ENCODE measurements around the gene CCL19. TPM values are rescaled to one million over a fixed set of nuclear protein-coding genes. Genes with fewer than 3 reads are reported as not detected.

The CCL19 gene
- total RNA-seq, 4 donors from 2014 or later, result 1.2 TPM; not detected in 3

DNA sequence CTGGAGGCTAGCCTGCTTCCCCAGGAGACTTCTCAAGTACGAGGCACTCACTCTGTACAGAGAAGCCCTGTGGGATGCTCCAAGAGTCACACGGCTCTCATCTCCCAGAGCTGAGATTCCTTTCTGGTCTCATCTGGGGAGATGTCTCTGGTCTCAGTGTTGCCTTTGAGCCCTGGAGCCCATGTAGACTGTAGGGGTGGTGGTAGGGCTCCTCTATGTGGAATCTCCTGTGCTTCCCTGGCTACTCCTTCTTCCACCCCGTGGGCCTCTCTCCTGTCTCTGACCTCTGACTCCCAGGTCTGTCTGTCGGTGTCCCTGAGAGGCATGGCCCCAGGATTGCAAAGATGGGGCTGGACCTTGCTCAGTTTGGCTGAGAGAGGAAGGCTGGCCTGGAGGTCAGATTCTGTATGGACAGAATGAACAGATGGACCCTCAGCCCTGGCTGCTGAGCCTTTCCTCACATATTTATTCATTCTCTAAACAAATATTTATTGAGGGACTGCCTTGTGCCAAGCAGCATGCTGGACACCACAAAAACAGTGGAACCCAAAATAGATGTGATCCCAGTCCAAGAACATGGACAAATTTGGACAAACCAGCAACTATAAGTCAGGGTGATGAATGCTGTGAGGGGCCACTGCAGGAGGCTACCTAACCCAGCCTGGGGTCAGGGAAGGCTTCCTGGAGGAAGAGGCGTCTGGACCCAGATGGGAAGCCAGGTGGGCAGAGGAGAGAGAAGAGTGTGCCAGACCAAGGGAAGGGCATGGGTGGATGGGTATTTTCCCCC is 2.6 kb downstream of the CCL19 start:
- 70 to 75% methylated on average over 1 to 2 of the region's 5 CpGs for whole genome bisulfite sequencing, 2 donors (ENCODE audit: low coverage in 1 of 2)
- no peak for ATAC-seq
- Histone ChIP-seq H3K9me3 (no peaks in the 10 kb centered on the region), H3K4me3 (no peak overlapping the region), H3K27me3 (no peaks in the 10 kb centered on the region), H3K36me3 (peaks cover 0 to 14% of the 10 kb centered on the region in 2 donors), H3K27ac (no peak overlapping the region), H3K4me1 (peaks cover 0 to 13% (median 0%) of the 10 kb centered on the region in 3 donors)
- TF ChIP-seq POLR2A (IDR thresholded peaks at IDR 0.05) (no peak), EP300 (IDR thresholded peaks at IDR 0.05) (no peak), POLR2AphosphoS5 (IDR thresholded peaks at IDR 0.05) (no peak)
- TF ChIP-seq, protein P1, sequence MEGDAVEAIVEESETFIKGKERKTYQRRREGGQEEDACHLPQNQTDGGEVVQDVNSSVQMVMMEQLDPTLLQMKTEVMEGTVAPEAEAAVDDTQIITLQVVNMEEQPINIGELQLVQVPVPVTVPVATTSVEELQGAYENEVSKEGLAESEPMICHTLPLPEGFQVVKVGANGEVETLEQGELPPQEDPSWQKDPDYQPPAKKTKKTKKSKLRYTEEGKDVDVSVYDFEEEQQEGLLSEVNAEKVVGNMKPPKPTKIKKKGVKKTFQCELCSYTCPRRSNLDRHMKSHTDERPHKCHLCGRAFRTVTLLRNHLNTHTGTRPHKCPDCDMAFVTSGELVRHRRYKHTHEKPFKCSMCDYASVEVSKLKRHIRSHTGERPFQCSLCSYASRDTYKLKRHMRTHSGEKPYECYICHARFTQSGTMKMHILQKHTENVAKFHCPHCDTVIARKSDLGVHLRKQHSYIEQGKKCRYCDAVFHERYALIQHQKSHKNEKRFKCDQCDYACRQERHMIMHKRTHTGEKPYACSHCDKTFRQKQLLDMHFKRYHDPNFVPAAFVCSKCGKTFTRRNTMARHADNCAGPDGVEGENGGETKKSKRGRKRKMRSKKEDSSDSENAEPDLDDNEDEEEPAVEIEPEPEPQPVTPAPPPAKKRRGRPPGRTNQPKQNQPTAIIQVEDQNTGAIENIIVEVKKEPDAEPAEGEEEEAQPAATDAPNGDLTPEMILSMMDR (IDR thresholded peaks at IDR 0.05), result no peak

DNA sequence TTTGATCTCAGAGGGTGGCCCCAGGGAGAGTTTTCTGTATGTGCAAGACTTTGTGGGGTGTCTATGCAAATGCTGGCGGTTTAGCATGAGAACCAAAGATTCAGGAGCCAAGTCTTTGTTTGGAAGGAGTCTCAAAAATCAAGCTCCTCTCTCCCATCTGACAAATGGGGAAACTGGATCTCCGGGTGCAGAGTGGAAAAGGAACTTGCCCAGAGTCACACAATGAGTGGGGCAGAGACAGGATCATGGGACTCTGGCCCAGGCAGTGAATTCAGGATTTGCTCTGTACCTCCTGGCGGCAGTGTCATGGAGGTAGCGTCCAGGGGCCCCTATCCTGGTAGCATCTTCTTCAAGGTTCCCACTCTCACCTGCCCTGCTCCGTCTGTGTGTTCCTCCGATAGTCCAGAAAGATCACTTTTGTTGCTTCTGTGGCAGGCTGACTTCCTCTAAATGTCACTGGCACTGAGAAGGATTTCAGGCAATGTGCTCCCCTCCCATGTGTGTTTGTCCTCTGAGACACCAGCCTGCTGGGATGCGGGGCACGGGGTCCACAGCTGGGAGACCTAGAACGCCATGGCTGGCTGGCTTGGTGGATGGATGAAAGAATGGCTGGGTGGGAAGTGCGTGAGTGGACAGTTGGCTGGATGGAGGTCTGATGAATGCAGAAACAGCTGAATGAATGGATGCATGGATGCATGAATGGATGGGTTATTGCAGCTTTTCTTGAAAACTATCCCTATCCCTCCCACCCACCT is 3.6 kb downstream of the CCL19 start:
- H3K4me3 ChIP-seq, result no peak overlapping the region
- ATAC-seq, result no peak
- H3K36me3 ChIP-seq, result peaks cover 0 to 24% of the 10 kb centered on the region in 2 donors
- no peak for TF ChIP-seq POLR2AphosphoS5 (IDR thresholded peaks at IDR 0.05)
- no peaks in the 10 kb centered on the region for H3K9me3 ChIP-seq
- no peaks in the 10 kb centered on the region for H3K27me3 ChIP-seq
- H3K4me1 ChIP-seq, result peaks cover 0 to 13% (median 0%) of the 10 kb centered on the region in 3 donors
- no peak overlapping the region for H3K27ac ChIP-seq
- 85 to 92% methylated on average over 2 to 5 of the region's 10 CpGs for WGBS, 2 donors (ENCODE audit: low coverage in 1 of 2)

DNA sequence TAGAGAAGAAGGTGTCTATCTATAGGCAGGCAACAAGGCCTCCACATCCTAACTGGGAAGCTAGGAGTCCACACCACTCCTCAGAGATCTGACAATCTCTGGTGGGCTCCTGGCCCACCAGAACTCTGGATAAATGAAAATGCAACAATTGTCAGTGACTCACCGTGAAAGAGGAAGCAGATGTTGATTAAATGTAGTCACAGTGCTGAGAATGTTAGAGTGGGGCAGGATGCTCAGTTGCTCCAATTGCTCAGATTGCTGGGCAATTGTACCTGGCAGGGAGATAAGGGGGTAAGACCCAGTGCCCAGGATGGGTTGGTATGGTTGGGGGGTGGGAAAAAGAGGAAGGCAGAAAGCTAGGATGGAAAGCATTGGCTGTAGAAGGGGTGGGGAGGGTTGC is 4.3 kb downstream of the CCL19 start:
- H3K9me3 ChIP-seq, result no peaks in the 10 kb centered on the region
- H3K4me3 ChIP-seq, result no peak overlapping the region
- peaks cover 0 to 29% of the 10 kb centered on the region in 2 donors for H3K36me3 ChIP-seq
- TF ChIP-seq POLR2A (IDR thresholded peaks at IDR 0.05), result no peak
- TF ChIP-seq, protein P1 (IDR thresholded peaks at IDR 0.05), result no peak
- no peak for TF ChIP-seq EP300 (IDR thresholded peaks at IDR 0.05)
- no peak for TF ChIP-seq POLR2AphosphoS5 (IDR thresholded peaks at IDR 0.05)
- ATAC-seq, result no peak
- H3K4me1 ChIP-seq, result peaks cover 0 to 13% (median 0%) of the 10 kb centered on the region in 3 donors
- H3K27me3 ChIP-seq, result no peaks in the 10 kb centered on the region
- no peak overlapping the region for H3K27ac ChIP-seq
- 25 to 67% methylated on average over 1 of the region's 1 CpG for WGBS, 2 donors (ENCODE audit: low coverage in 1 of 2)

DNA sequence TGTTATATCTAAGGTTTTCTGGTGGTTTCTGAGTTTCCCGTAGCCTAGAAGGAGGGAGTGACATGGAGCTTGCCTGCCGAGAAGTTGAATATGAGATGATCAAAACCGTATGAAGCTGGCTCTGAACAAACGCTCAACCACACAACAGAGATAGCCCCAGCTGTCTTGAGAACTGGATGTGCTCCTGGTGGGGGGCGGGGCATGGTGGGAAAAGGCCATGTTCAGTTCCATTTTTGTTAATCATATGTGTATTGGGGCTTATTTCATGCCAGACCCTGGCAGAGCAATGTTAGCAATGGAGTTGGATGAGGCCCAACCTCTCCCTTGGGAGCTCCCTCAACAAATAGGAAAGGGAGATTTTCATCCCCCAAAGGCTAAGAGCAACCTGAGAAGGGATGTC is 4.8 kb downstream of the CCL19 start:
- no peak overlapping the region for H3K4me3 ChIP-seq
- peaks cover 0 to 13% (median 0%) of the 10 kb centered on the region in 3 donors for H3K4me1 ChIP-seq
- H3K36me3 ChIP-seq, result peaks cover 0 to 34% of the 10 kb centered on the region in 2 donors
- H3K27me3 ChIP-seq, result no peaks in the 10 kb centered on the region
- TF ChIP-seq, protein P1 (IDR thresholded peaks at IDR 0.05), result no peak
- TF ChIP-seq EP300 (IDR thresholded peaks at IDR 0.05), result no peak
- TF ChIP-seq POLR2AphosphoS5 (IDR thresholded peaks at IDR 0.05), result no peak
- TF ChIP-seq POLR2A (IDR thresholded peaks at IDR 0.05), result no peak
- H3K9me3 ChIP-seq, result no peaks in the 10 kb centered on the region
- 80 to 100% methylated on average over 1 to 2 of the region's 5 CpGs for WGBS, 2 donors (ENCODE audit: low coverage in 1 of 2)
- ATAC-seq, result no peak
- H3K27ac ChIP-seq, result no peak overlapping the region

DNA sequence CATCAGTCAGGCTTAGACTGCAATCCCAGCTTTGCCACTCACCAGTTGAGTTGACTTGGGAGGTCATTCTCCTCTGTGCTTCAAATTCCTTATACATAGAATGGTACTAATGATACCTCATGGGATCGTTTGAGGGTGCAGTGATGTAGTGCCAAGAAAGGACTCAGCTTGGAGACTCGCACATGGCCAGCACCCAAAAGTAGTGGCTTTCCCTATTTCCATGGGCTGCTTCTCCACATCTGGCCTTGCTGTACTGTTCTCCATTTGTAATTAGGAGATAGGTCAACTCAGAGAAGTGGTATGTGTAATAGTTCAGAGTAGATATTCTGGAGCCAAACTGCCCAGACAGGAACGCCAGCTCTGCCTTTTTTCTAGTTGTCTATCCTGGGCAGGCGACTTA is 5.5 kb downstream of the CCL19 start:
- no peak for ATAC-seq
- Histone ChIP-seq H3K4me1 (peaks cover 0 to 13% (median 0%) of the 10 kb centered on the region in 3 donors), H3K9me3 (no peaks in the 10 kb centered on the region), H3K36me3 (peaks cover 0 to 40% of the 10 kb centered on the region in 2 donors), H3K27me3 (no peaks in the 10 kb centered on the region), H3K4me3 (no peak overlapping the region), H3K27ac (no peak overlapping the region)
- TF ChIP-seq POLR2A (IDR thresholded peaks at IDR 0.05), result no peak
- no peak for TF ChIP-seq EP300 (IDR thresholded peaks at IDR 0.05)
- TF ChIP-seq, protein P1 (IDR thresholded peaks at IDR 0.05), result no peak
- no peak for TF ChIP-seq POLR2AphosphoS5 (IDR thresholded peaks at IDR 0.05)
- 83 to 90% methylated on average over 3 to 4 of the region's 4 CpGs for WGBS, 2 donors (ENCODE audit: low coverage in 1 of 2)

Data from gastroesophageal sphincter (tissue), 4 donors.